Smooth muscle cell (in vitro differentiated cells): ENCODE measurements around the gene MELTF. TPM values are rescaled to one million over a fixed set of nuclear protein-coding genes. Genes with fewer than 3 reads are reported as not detected.

Source experiments
- DNase-seq: peaks from one replicate; lab custom pipeline; 2025; ENCODE audit not compliant: unreplicated experiment; lab: John Stamatoyannopoulos, UW
- H2AFZ ChIP-seq: fragments of 200-600 bp; sonication (generic); 2 replicates; pipeline ENCODE4 v1.6.0; 2016; ENCODE audit warnings: antibody characterized with exemption, low read depth, mild to moderate bottlenecking
- H3F3A ChIP-seq: fragments of 200-600 bp; sonication (generic); 2 replicates; pipeline ENCODE4 v1.6.0; 2017; ENCODE audit warnings: antibody characterized with exemption, low read depth
- H3K27ac ChIP-seq: fragments of 200-600 bp; sonication (generic); 2 replicates; pipeline ENCODE4 v1.5.1; 2016; ENCODE audit warnings: low read depth, mild to moderate bottlenecking
- H3K27me3 ChIP-seq: fragments of 200-600 bp; sonication (generic); 2 replicates; pipeline ENCODE4 v1.6.1; 2016; ENCODE audit warnings: low read depth, mild to moderate bottlenecking
- H3K36me3 ChIP-seq: fragments of 200-600 bp; sonication (generic); 2 replicates; pipeline ENCODE4 v1.5.1; 2016; ENCODE audit warnings: low read depth
- H3K4me1 ChIP-seq: fragments of 200-600 bp; sonication (generic); 2 replicates; pipeline ENCODE4 v1.5.1; 2016; ENCODE audit warnings: low read depth
- H3K4me2 ChIP-seq: fragments of 200-600 bp; sonication (generic); 2 replicates; pipeline ENCODE4 v1.6.0; 2016; ENCODE audit warnings: mild to moderate bottlenecking
- H3K4me3 ChIP-seq: fragments of 200-600 bp; sonication (generic); 2 replicates; pipeline ENCODE4 v1.5.1; 2016; ENCODE audit warnings: mild to moderate bottlenecking
- H3K79me2 ChIP-seq: fragments of 200-600 bp; sonication (generic); 2 replicates; pipeline ENCODE4 v1.6.0; 2016; ENCODE audit warnings: low read depth, mild to moderate bottlenecking
- H3K9ac ChIP-seq: fragments of 200-600 bp; sonication (generic); 2 replicates; pipeline ENCODE4 v1.6.0; 2016; ENCODE audit warnings: low read depth
- H3K9me3 ChIP-seq: fragments of 200-600 bp; sonication (generic); replicated peaks from 2 replicates; pipeline ENCODE4 v1.5.1; 2016; ENCODE audit warnings: low read depth
- H4K20me1 ChIP-seq: fragments of 200-600 bp; sonication (generic); 2 replicates; pipeline ENCODE4 v1.6.0; 2016; ENCODE audit warnings: low read depth
- WGBS: methylation state at CpG from one replicate; pipeline ENCODE4 v1.1.7; 2016; ENCODE audit warnings: low lambda C conversion rate; 5-methylcytosine and 5-hydroxymethylcytosine counted together
- polyA plus RNA-seq: library from polyadenylated mRNA; unstranded; fragments of >200 nt; fragmentation: Nextera tagmentation; extraction: Ambion mirVana; gene quantifications from 2 replicates; pipeline ENCODE4 v1.2.1, GENCODE V29; 2016
- total RNA-seq: library from RNA; depleted of rRNA; stranded (reverse); fragments of >200 nt; gene quantifications from 2 replicates; pipeline ENCODE4 v1.2.3, GENCODE V29; 2014
- TF ChIP-seq, protein P1 (sequence below): fragments of 200-600 bp; sonication (generic); IDR thresholded peaks from 2 replicates; pipeline ENCODE4 v1.5.1; 2017; ENCODE audit warnings: borderline replicate concordance, mild to moderate bottlenecking, antibody characterized with exemption; ENCODE audit not compliant: insufficient read depth, poor library complexity, severe bottlenecking

Gene MELTF
- total and polyA plus RNA-seq, 2 experiments from 2014 or later, result 3.7 to 8.6 TPM

- Histone ChIP-seq H3K27me3 (no peaks in the 10 kb centered on the region), H3K4me1 (no peaks in the 10 kb centered on the region), H4K20me1 (no peaks in the 10 kb centered on the region), H3K79me2 (no peaks in the 10 kb centered on the region), H2AFZ (no peak overlapping the region), H3K9ac (no peak overlapping the region), H3K36me3 (no peaks in the 10 kb centered on the region), H3F3A (no peaks in the 10 kb centered on the region), H3K9me3 (peaks cover 3% of the 10 kb centered on the region), H3K27ac (no peak overlapping the region), H3K4me3 (no peak overlapping the region), H3K4me2 (no peak overlapping the region)
- no peak for DNase-seq
- WGBS, result 84% methylated on average over 1 of the region's 1 CpG
- TF ChIP-seq, protein P1, sequence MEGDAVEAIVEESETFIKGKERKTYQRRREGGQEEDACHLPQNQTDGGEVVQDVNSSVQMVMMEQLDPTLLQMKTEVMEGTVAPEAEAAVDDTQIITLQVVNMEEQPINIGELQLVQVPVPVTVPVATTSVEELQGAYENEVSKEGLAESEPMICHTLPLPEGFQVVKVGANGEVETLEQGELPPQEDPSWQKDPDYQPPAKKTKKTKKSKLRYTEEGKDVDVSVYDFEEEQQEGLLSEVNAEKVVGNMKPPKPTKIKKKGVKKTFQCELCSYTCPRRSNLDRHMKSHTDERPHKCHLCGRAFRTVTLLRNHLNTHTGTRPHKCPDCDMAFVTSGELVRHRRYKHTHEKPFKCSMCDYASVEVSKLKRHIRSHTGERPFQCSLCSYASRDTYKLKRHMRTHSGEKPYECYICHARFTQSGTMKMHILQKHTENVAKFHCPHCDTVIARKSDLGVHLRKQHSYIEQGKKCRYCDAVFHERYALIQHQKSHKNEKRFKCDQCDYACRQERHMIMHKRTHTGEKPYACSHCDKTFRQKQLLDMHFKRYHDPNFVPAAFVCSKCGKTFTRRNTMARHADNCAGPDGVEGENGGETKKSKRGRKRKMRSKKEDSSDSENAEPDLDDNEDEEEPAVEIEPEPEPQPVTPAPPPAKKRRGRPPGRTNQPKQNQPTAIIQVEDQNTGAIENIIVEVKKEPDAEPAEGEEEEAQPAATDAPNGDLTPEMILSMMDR, result no peak
Measured at GRCh38 chr3:196983186-196983585, 46.4 kb downstream of the MELTF start.

DNA sequence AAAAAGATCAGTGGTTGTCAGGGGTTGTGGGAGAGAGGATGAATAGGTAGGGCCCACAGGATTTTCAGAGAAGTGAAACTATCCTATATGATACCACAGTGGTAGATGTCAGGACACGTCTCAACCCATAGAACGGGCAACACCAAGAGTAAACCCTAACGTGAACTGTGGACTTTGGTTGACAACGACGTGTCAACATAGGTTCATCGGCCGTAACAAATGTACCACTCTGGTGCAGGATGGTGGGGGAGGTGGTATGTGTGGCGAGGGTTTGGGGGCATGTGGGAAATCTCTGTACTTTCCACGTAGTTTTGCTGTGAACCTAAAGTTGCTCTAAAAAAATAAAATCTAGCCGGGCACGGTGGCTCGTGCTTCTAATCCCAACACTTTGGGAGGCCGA lies 48.0 kb downstream of the MELTF start:
- Histone ChIP-seq H3F3A (no peaks in the 10 kb centered on the region), H3K79me2 (no peaks in the 10 kb centered on the region), H3K9ac (no peak overlapping the region), H3K27ac (no peak overlapping the region), H3K4me3 (no peak overlapping the region), H3K9me3 (peaks cover 3% of the 10 kb centered on the region), H3K36me3 (no peaks in the 10 kb centered on the region), H4K20me1 (no peaks in the 10 kb centered on the region), H3K4me1 (no peaks in the 10 kb centered on the region), H3K27me3 (no peaks in the 10 kb centered on the region), H3K4me2 (no peak overlapping the region), H2AFZ (no peak overlapping the region)
- 94% methylated on average over 13 of the region's 13 CpGs for WGBS
- DNase-seq, result no peak
- TF ChIP-seq, protein P1, result no peak

DNA sequence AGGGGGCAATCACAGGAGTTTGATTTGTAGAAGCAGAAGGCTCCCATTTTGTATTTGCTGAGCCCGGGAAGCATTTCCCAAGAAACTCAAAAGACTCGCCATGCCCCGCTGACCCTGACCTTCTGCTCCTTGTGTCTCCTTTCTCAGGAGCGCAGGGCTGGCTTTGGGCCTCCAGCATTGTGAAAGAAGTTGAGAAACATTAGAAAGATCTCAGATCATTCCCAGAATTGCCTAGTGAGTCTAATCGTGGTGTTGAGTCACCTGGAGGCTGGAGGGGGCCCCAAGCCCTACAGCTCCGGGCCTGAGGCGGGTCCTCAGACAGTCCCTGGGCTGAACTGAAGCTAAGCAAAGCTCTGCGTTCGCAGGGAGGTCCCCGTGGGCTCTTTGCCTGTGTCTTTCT lies 50.1 kb downstream of the MELTF start:
- Histone ChIP-seq H3K9ac (no peak overlapping the region), H3K4me3 (no peak overlapping the region), H3K36me3 (no peaks in the 10 kb centered on the region), H4K20me1 (no peaks in the 10 kb centered on the region), H3K79me2 (no peaks in the 10 kb centered on the region), H2AFZ (peak overlapping the region; percentile 54), H3K27ac (no peak overlapping the region), H3K4me2 (peak overlapping the region; percentile 12), H3K27me3 (no peaks in the 10 kb centered on the region), H3K9me3 (peaks cover 3% of the 10 kb centered on the region), H3K4me1 (no peaks in the 10 kb centered on the region), H3F3A (no peaks in the 10 kb centered on the region)
- 78% methylated on average over 10 of the region's 10 CpGs for WGBS
- no peak for DNase-seq
- TF ChIP-seq, protein P1, result no peak

- Histone ChIP-seq H3K36me3 (no peaks in the 10 kb centered on the region), H3K79me2 (no peaks in the 10 kb centered on the region), H3F3A (no peaks in the 10 kb centered on the region), H2AFZ (no peak overlapping the region), H3K27me3 (no peaks in the 10 kb centered on the region), H3K4me2 (no peak overlapping the region), H4K20me1 (no peaks in the 10 kb centered on the region), H3K27ac (no peak overlapping the region), H3K4me1 (no peaks in the 10 kb centered on the region), H3K4me3 (no peak overlapping the region), H3K9me3 (no peaks in the 10 kb centered on the region), H3K9ac (no peak overlapping the region)
- WGBS, result 85% methylated on average over 11 of the region's 11 CpGs
- no peak for DNase-seq
- TF ChIP-seq, protein P1, result no peak
Measured at GRCh38 chr3:196976941-196977340, 52.7 kb downstream of the MELTF start.
